ENCODE measurements around the gene HOXA4.

The HOXA4 gene

GRCh38 chr7:27082171-27082570 lies 48.4 kb downstream of the HOXA4 start:
- Mint-ChIP-seq H3K36me3 (ENCODE audit: low read depth) (no peaks in the 10 kb centered on the region), H3K27ac (no peak overlapping the region), H3K9me3 (no peaks in the 10 kb centered on the region), H3K27me3 (peaks cover 32% of the 10 kb centered on the region), H3K4me3 (no peak overlapping the region), H3K4me1 (ENCODE audit: low read depth) (no peaks in the 10 kb centered on the region)

- no peaks in the 10 kb centered on the region for H3K36me3 Mint-ChIP-seq (ENCODE audit: low read depth)
- H3K4me1 Mint-ChIP-seq (ENCODE audit: low read depth), result no peaks in the 10 kb centered on the region
- H3K27me3 Mint-ChIP-seq, result peaks cover 30% of the 10 kb centered on the region
- H3K4me3 Mint-ChIP-seq, result no peak overlapping the region
- H3K9me3 Mint-ChIP-seq, result no peaks in the 10 kb centered on the region
- H3K27ac Mint-ChIP-seq, result no peak overlapping the region
Observed at GRCh38 chr7:27080844-27081436, 49.6 kb downstream of the HOXA4 start.

GRCh38 chr7:27079234-27079975 lies 51.2 kb downstream of the HOXA4 start:
- no peaks in the 10 kb centered on the region for H3K4me1 Mint-ChIP-seq (ENCODE audit: low read depth)
- no peaks in the 10 kb centered on the region for H3K9me3 Mint-ChIP-seq
- no peak overlapping the region for H3K27ac Mint-ChIP-seq
- no peaks in the 10 kb centered on the region for H3K36me3 Mint-ChIP-seq (ENCODE audit: low read depth)
- no peak overlapping the region for H3K4me3 Mint-ChIP-seq
- peaks cover 24% of the 10 kb centered on the region for H3K27me3 Mint-ChIP-seq

- Mint-ChIP-seq H3K36me3 (ENCODE audit: low read depth) (no peaks in the 10 kb centered on the region), H3K27ac (no peak overlapping the region), H3K4me3 (no peak overlapping the region), H3K9me3 (no peaks in the 10 kb centered on the region), H3K27me3 (peaks cover 21% of the 10 kb centered on the region), H3K4me1 (ENCODE audit: low read depth) (no peaks in the 10 kb centered on the region)
Observed at GRCh38 chr7:27078616-27079233, 51.8 kb downstream of the HOXA4 start.

Measured in stimulated activated naive CD8-positive, alpha-beta T cell treated with anti-CD3 and anti-CD28 coated beads, Interleukin-15, Interleukin-2, amounts not matched to agents 100 ng/mL and 50 ng/mL, for 24 hours (primary cell).